GM20000 (cell line): ENCODE data around the gene DIS3.

Source experiments
- DNase-seq: peaks from one replicate; pipeline ENCODE4 v3.0.0; 2012; ENCODE audit warnings: low spot score
- TF ChIP-seq, protein P1 (sequence below): IDR thresholded peaks from 2 replicates; pipeline ENCODE4 v1.5.1; 2012; ENCODE audit warnings: mild to moderate bottlenecking, control low read depth; ENCODE audit errors: extremely low read depth, missing control alignments

DIS3 gene

DNA sequence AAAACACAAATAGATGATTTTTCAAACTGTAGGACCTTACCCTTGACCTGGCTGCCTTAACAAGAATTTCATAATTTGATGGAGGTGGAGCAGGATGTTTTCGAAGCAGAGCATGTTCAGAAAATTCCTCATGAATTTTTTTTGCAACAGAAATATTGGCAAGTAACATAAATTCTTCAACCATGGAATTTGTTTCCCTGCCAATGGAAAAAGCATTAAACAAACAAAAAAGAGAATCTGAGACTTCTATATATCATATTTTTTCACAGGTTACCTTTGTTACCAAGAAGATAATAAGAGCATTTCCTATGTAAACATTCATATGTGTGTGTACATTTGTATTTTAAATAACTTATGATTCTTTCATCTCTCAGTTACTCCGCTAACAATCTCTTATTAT, 18.3 kb downstream of the DIS3 start:
- TF ChIP-seq, protein P1, sequence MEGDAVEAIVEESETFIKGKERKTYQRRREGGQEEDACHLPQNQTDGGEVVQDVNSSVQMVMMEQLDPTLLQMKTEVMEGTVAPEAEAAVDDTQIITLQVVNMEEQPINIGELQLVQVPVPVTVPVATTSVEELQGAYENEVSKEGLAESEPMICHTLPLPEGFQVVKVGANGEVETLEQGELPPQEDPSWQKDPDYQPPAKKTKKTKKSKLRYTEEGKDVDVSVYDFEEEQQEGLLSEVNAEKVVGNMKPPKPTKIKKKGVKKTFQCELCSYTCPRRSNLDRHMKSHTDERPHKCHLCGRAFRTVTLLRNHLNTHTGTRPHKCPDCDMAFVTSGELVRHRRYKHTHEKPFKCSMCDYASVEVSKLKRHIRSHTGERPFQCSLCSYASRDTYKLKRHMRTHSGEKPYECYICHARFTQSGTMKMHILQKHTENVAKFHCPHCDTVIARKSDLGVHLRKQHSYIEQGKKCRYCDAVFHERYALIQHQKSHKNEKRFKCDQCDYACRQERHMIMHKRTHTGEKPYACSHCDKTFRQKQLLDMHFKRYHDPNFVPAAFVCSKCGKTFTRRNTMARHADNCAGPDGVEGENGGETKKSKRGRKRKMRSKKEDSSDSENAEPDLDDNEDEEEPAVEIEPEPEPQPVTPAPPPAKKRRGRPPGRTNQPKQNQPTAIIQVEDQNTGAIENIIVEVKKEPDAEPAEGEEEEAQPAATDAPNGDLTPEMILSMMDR = no peak
- DNase-seq = no peak

DNA sequence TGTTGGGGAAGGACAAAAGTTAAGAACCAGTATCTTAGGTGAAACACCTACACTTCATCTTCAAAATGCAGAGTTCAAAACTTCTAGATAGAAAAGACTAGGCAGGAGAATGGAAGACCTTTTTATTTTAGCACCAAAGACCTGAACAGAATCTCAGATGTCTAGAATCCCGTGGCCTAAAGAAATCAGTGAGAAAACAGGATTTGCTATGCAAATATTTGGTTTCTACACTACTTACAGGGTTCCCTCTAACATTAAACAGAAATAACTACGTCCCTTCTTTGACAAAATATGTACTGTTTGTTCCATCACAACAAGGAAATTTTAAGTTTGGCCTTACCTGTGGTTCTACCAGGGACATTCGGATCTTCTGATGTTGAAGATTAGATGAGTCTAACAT, 21.5 kb downstream of the DIS3 start:
- TF ChIP-seq, protein P1 = no peak
- no peak for DNase-seq

DNA sequence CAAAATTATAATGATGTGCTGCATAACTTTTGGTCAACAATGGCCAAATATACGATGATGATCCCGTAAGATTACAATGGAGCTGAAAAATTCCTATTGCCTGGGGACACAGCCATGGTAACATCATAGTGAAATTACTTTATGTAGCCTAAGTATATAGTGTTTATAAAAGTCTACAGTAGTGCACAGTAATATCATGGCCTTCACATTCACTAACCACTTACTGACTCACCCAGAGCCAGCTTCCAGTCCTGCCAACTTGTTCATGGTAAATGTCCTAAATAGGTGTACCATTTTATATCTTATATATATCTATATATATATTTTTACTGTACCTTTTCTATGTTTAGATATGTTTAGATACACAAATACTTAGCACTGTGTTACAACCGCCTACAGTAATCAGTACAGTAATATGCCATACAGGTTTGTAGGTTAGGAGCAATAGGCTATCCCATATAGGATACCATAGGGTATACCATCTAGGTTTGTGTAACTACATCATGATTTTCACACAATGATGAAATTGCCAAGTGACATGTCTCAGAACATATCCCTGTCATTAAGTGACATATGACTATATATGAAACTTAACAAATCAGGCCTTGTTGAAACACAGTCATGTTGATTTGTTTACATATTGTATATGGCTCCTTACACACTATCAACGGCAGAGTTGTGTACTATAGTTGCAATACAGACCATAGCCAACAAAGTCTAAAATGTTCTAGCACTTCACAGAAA, 23.7 kb downstream of the DIS3 start:
- TF ChIP-seq, protein P1 = no peak
- DNase-seq = no peak

DNA sequence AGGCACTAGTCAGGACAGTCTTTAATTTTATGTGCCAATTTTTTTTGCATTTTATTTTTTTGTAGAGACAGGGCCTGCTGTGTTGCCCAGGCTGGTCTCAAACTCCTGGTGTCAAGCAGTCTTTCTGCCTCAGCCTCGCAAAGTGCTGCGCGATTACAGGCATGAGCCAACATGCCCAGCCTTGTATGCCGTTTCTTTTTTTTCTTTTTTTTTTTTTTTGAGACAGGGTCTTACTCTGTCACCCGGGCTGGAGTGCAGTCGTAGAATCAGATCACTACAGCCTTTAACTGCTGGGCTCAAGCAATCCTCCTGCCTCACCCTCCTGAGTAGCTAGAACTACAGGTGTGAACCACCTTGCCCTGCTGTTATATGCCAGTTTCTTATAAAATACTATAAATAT, 27.6 kb downstream of the DIS3 start:
- no peak for DNase-seq
- TF ChIP-seq, protein P1 = no peak

DNA sequence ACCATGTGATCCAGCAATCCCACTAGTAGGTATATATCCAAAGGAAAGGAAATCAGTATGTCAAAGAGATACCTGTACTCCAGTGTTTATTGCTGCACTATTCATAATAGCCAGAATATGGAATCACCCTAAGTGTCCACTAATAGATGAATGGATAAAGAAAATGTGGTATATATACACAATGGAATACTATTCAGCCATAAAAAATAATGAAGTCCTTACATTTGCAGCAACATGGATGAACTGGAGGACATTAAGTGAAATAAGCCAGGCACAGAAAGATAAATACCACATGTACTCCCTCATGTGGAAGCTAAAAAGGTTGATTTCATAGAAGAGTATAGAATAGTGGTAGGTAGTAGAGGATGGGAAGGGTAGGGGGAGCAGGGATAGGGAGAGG, 30.5 kb downstream of the DIS3 start:
- TF ChIP-seq, protein P1 = no peak
- no peak for DNase-seq

DNA sequence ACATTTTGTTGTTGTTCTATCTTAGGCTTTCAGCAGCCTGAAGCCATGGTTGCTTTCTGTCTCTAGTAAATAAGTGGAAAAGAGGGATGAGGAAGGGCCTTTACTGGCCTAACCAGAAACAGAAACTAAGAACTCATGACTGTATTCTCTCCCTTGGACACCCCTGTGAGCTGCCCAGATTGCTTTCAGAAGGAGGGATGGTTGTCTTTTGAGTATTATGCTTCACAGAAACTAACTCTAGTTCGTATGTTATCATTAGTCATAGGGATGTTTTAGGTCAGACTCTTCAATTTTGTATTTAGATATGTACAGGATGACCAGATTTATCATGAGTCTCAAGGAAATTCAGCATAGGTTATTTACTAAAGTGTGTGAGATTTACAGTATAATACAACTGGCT, 36.4 kb downstream of the DIS3 start:
- no peak for DNase-seq
- TF ChIP-seq, protein P1 = no peak

DNA sequence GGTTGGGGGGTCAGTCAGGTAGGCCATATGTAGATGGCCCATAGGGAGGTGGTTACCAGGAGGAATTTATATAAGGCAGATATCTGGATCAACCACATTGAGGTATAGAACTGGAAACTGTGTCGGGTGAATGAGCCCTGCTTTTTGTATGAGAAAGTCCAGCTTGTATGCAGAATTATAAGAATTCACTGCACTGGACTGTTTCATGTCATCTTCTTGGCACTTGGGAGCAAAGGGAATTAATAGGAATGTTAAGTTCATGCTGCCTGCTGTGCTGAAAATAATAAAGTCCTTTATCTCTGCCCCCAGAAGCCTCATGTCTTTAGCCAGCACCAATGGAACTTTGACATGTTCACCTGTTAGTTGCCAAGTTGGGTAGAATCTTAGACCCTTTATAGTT, 41.7 kb downstream of the DIS3 start:
- TF ChIP-seq, protein P1 = no peak
- no peak for DNase-seq
